Measurements from ENCODE around the gene APOBEC3A. TPM values are rescaled to one million over a fixed set of nuclear protein-coding genes. Genes with fewer than 3 reads are reported as not detected.

Gene APOBEC3A
- total RNA-seq, 1 experiment from 2014 or later: not detected

GRCh38 chr22:38948181-38948940 lies 9.0 kb upstream of the APOBEC3A start:
- BruUV-seq (replicated peaks): no TSS peak
- Mint-ChIP-seq H3K4me1 (ENCODE audit: insufficient read depth, unreplicated experiment) (no peaks in the 10 kb centered on the region), H3K4me3 (ENCODE audit: unreplicated experiment) (no peak overlapping the region), H3K27me3 (ENCODE audit: insufficient read depth, unreplicated experiment) (peaks cover 86% of the 10 kb centered on the region), H3K36me3 (ENCODE audit: insufficient read depth, unreplicated experiment) (no peaks in the 10 kb centered on the region), H3K9me3 (ENCODE audit: unreplicated experiment) (no peaks in the 10 kb centered on the region), H3K27ac (ENCODE audit: low read depth, unreplicated experiment) (no peak overlapping the region)
- intact Hi-C loops (cut with micrococcal nuclease): no loop called here
- DNase-seq (ENCODE audit: unreplicated experiment): no peak
- POLR2A ChIA-PET: no interaction called here
- CTCF ChIA-PET: no interaction called here
- TF ChIP-seq CTCF (IDR thresholded peaks at IDR 0.05; ENCODE audit: unreplicated experiment): no peak

GRCh38 chr22:38949889-38950405 lies 7.5 kb upstream of the APOBEC3A start:
- POLR2A ChIA-PET: no interaction called here
- H3K27me3 Mint-ChIP-seq (ENCODE audit: insufficient read depth, unreplicated experiment): peaks cover 70% of the 10 kb centered on the region
- no peaks in the 10 kb centered on the region for H3K9me3 Mint-ChIP-seq (ENCODE audit: unreplicated experiment)
- no peak overlapping the region for H3K4me3 Mint-ChIP-seq (ENCODE audit: unreplicated experiment)
- no peaks in the 10 kb centered on the region for H3K36me3 Mint-ChIP-seq (ENCODE audit: insufficient read depth, unreplicated experiment)
- BruUV-seq (replicated peaks): no TSS peak
- intact Hi-C loops (cut with micrococcal nuclease): no loop called here
- TF ChIP-seq CTCF (IDR thresholded peaks at IDR 0.05; ENCODE audit: unreplicated experiment): no peak
- H3K4me1 Mint-ChIP-seq (ENCODE audit: insufficient read depth, unreplicated experiment): peaks cover 9% of the 10 kb centered on the region
- no peak for DNase-seq (ENCODE audit: unreplicated experiment)
- H3K27ac Mint-ChIP-seq (ENCODE audit: low read depth, unreplicated experiment): no peak overlapping the region
- CTCF ChIA-PET: interaction anchor here (2.7 kb wide), 1 partner anchor 79 kb away, joined by 16 read pairs; no protein-coding TSS in a partner anchor

- no peaks in the 10 kb centered on the region for H3K9me3 Mint-ChIP-seq (ENCODE audit: unreplicated experiment)
- no TSS peak for BruUV-seq (replicated peaks)
- ChIA-PET POLR2A (interaction anchor here (1.6 kb wide), 1 partner anchor 34 kb away, joined by 5 read pairs; no protein-coding TSS in a partner anchor), CTCF (interaction anchor here (0.6 to 2.7 kb wide), 4 partner anchors 53 to 940 kb away, joined by 3 to 16 read pairs (median 4); no protein-coding TSS in a partner anchor)
- H3K27ac Mint-ChIP-seq (ENCODE audit: low read depth, unreplicated experiment): no peak overlapping the region
- intact Hi-C loops (cut with micrococcal nuclease): no loop called here
- no peak for TF ChIP-seq CTCF (IDR thresholded peaks at IDR 0.05; ENCODE audit: unreplicated experiment)
- no peaks in the 10 kb centered on the region for H3K36me3 Mint-ChIP-seq (ENCODE audit: insufficient read depth, unreplicated experiment)
- no peak for DNase-seq (ENCODE audit: unreplicated experiment)
- no peak overlapping the region for H3K4me3 Mint-ChIP-seq (ENCODE audit: unreplicated experiment)
- H3K27me3 Mint-ChIP-seq (ENCODE audit: insufficient read depth, unreplicated experiment): peaks cover 66% of the 10 kb centered on the region
- H3K4me1 Mint-ChIP-seq (ENCODE audit: insufficient read depth, unreplicated experiment): peaks cover 9% of the 10 kb centered on the region
These were observed 6.7 kb upstream of the APOBEC3A start for GRCh38 chr22:38950527-38951295.

GRCh38 chr22:38951734-38952133 lies 5.7 kb upstream of the APOBEC3A start:
- CTCF ChIA-PET: interaction anchor here (0.6 to 2.7 kb wide), 5 partner anchors 12 to 112 kb away, joined by 3 to 16 read pairs (median 6); no protein-coding TSS in a partner anchor
- DNase-seq (ENCODE audit: unreplicated experiment): no peak
- Mint-ChIP-seq H3K4me3 (ENCODE audit: unreplicated experiment) (no peak overlapping the region), H3K36me3 (ENCODE audit: insufficient read depth, unreplicated experiment) (no peaks in the 10 kb centered on the region), H3K9me3 (ENCODE audit: unreplicated experiment) (no peaks in the 10 kb centered on the region), H3K27me3 (ENCODE audit: insufficient read depth, unreplicated experiment) (peaks cover 66% of the 10 kb centered on the region), H3K27ac (ENCODE audit: low read depth, unreplicated experiment) (no peak overlapping the region), H3K4me1 (ENCODE audit: insufficient read depth, unreplicated experiment) (peaks cover 9% of the 10 kb centered on the region)
- BruUV-seq (replicated peaks): no TSS peak
- no peak for TF ChIP-seq CTCF (IDR thresholded peaks at IDR 0.05; ENCODE audit: unreplicated experiment)
- POLR2A ChIA-PET: interaction anchor here (1.6 kb wide), 1 partner anchor 33 kb away, joined by 5 read pairs; no protein-coding TSS in a partner anchor
- intact Hi-C loops (cut with micrococcal nuclease): no loop called here

Measured in MCF 10A (cell line).